HepG2 (cell line): Measurements from ENCODE around the gene RPL3.

Experiments used
- FOXK2 ChIP-seq: fragments of 450-650 bp; IDR thresholded peaks from 2 replicates; pipeline ENCODE4 v1.6.1; 2016
- GLMP ChIP-seq: sonication (generic); formaldehyde crosslinking; IDR thresholded peaks from 2 replicates; pipeline ENCODE4 v1.9.0; 2021; ENCODE audit warnings: missing genetic modification reagents, mild to moderate bottlenecking, borderline replicate concordance
- KLF16 ChIP-seq, 2 experiments: sonication (generic) in 1 of 2; formaldehyde crosslinking in 1 of 2; IDR thresholded peaks; 2 replicates each; pipeline versions ENCODE4 v1.6.1 to v1.8.0; 2016 to 2023; ENCODE audit warnings: missing genetic modification reagents in 2 of 2, missing compliant biosample characterization in 1 of 2
- NFIC ChIP-seq: IDR thresholded peaks from 2 replicates; pipeline ENCODE4 v1.6.1; 2012; ENCODE audit warnings: mild to moderate bottlenecking, low read length, inconsistent platforms
- RAD51 ChIP-seq: fragments of 450-650 bp; IDR thresholded peaks from 2 replicates; pipeline ENCODE4 v1.6.1; 2016; ENCODE audit warnings: borderline replicate concordance
- ZNF619 ChIP-seq: sonication (generic); formaldehyde crosslinking; IDR thresholded peaks from 2 replicates; pipeline ENCODE4 v1.4.0; 2020; ENCODE audit warnings: mild to moderate bottlenecking, missing genetic modification reagents
- TF ChIP-seq, protein P1 (sequence below): IDR thresholded peaks from 2 replicates; pipeline ENCODE4 v1.6.1; 2016; ENCODE audit warnings: low read depth, borderline replicate concordance

- TF ChIP-seq GLMP (CRISPR knock-in tag) (no peak), NFIC (no peak), ZNF619 (no peak), FOXK2 (no peak), KLF16 (CRISPR knock-in tag; IDR thresholded peaks at IDR 0.05) (no peak), RAD51 (no peak)
- TF ChIP-seq, protein P1, sequence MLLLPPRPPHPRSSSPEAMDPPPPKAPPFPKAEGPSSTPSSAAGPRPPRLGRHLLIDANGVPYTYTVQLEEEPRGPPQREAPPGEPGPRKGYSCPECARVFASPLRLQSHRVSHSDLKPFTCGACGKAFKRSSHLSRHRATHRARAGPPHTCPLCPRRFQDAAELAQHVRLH (CRISPR knock-in tag): no peak
These were observed 40.8 kb upstream of the RPL3 start for GRCh38 chr22:39360242-39360641.
